GM10266 (cell line): ENCODE data around the gene GBP2.

Experiments
- DNase-seq: peaks from one replicate; pipeline ENCODE4 v3.0.0; 2012; ENCODE audit errors: extremely low spot score
- CTCF ChIP-seq: IDR thresholded peaks from 2 replicates; pipeline ENCODE4 v1.5.1; 2012; ENCODE audit warnings: mild to moderate bottlenecking, low read depth; ENCODE audit not compliant: control insufficient read depth, insufficient read depth; ENCODE audit errors: missing control alignments

The GBP2 gene

GRCh38 chr1:89125240-89125912 is 538 bp downstream of the GBP2 start:
- no peak for TF ChIP-seq CTCF
- DNase-seq: no peak

GRCh38 chr1:89121641-89122040 is 4.3 kb downstream of the GBP2 start:
- DNase-seq: no peak

GRCh38 chr1:89114662-89115061 is 11.3 kb downstream of the GBP2 start:
- TF ChIP-seq CTCF: no peak
- no peak for DNase-seq

More at GRCh38 chr1:89121641-89122040, 4.3 kb downstream of the GBP2 start:
- no peak for TF ChIP-seq CTCF

- TF ChIP-seq CTCF: no peak
- DNase-seq: no peak
Measured at GRCh38 chr1:89112871-89113613, 12.9 kb downstream of the GBP2 start.

GRCh38 chr1:89104687-89105086 is 21.2 kb downstream of the GBP2 start:
- no peak for DNase-seq
- TF ChIP-seq CTCF: no peak

GRCh38 chr1:89104147-89104546 is 21.8 kb downstream of the GBP2 start:
- DNase-seq: no peak
- no peak for TF ChIP-seq CTCF

GRCh38 chr1:89102021-89102420 is 23.9 kb downstream of the GBP2 start:
- no peak for DNase-seq
- TF ChIP-seq CTCF: no peak
